ENCODE results near the gene PABPN1L. TPM values are rescaled to one million over a fixed set of nuclear protein-coding genes. Genes with fewer than 3 reads are reported as not detected.

Gene PABPN1L
- total and polyA plus RNA-seq, 10 of the 15 experiments (the other 5 are each of a cell fraction or from before 2014, with no cell fraction given) = not detected

GRCh38 chr16:88863426-88863825, 3.0 kb downstream of the PABPN1L start (continued):
- TF ChIP-seq RELA (IDR thresholded peaks at IDR 0.05; ENCODE audit: borderline replicate concordance, partially characterized antibody) (no peak), GATAD2B (conservative IDR thresholded peaks at IDR 0.05; ENCODE audit: low read depth) (no peak), BHLHE40 (IDR thresholded peaks at IDR 0.05; ENCODE audit: borderline replicate concordance in 1 of 2, low read depth in 2 of 2, low read length in 1 of 2) (no peak), MXI1 (IDR thresholded peaks at IDR 0.05; ENCODE audit: low read depth, low read length) (no peak), ZNF622 (IDR thresholded peaks at IDR 0.05) (no peak), ZNF207 (IDR thresholded peaks at IDR 0.05; ENCODE audit: borderline replicate concordance) (no peak), RAD51 (IDR thresholded peaks at IDR 0.05) (no peak), SPI1 (IDR thresholded peaks at IDR 0.05; ENCODE audit: borderline replicate concordance, insufficient read depth, low read depth, low read length) (no peak)

- POLR2A ChIA-PET = no interaction called here
- DNase-seq (ENCODE audit: low read depth, low spot score) (no peak), ATAC-seq (no peak), FAIRE-seq (no peak)
- in situ Hi-C loops (cut with MboI) = no loop called here
- Histone ChIP-seq H3K36me3 (ENCODE audit: control insufficient read depth in 2 of 2, insufficient read depth in 2 of 2, low read length in 1 of 2) (peaks cover 4 to 5% of the 10 kb centered on the region in 2 experiments; a peak in 3 of 4 replicates), H3K27ac (ENCODE audit: control insufficient read depth, insufficient read depth) (no peak overlapping the region), H3K4me2 (ENCODE audit: control insufficient read depth, insufficient read depth) (no peak overlapping the region), H4K20me1 (ENCODE audit: control insufficient read depth, insufficient read depth) (no peaks in the 10 kb centered on the region), H3K9me3 (replicated peaks; ENCODE audit: control insufficient read depth, insufficient read depth, low read length) (no peaks in the 10 kb centered on the region), H3K4me1 (ENCODE audit: control insufficient read depth, insufficient read depth, low read length) (peaks cover 5% of the 10 kb centered on the region), H2AFZ (ENCODE audit: control insufficient read depth, low read depth, low read length) (no peak overlapping the region), H3K27me3 (replicated peaks in 1 of 2; ENCODE audit: control insufficient read depth in 2 of 2, insufficient read depth in 2 of 2, low read length in 1 of 2) (no peaks in the 10 kb centered on the region), H3K9ac (ENCODE audit: control insufficient read depth, insufficient read depth, low read length) (no peak overlapping the region), H3K79me2 (ENCODE audit: control insufficient read depth, insufficient read depth, low read length) (peaks cover 2% of the 10 kb centered on the region), H3K4me3 (no peak overlapping the region)
- no TSS peak for BruUV-seq (replicated peaks)
- WGBS (ENCODE audit: insufficient coverage, insufficient replicate concordance, low lambda C conversion rate, missing lambda C conversion rate) = 95% methylated on average over 25 of the region's 25 CpGs
- RAD21 ChIA-PET (ENCODE audit: unreplicated experiment) = no interaction called here
- intact Hi-C loops (cut with micrococcal nuclease; ENCODE audit: unreplicated experiment) = no loop called here
- CTCF ChIA-PET = no interaction called here
- SMC1A ChIA-PET (ENCODE audit: uncharacterized antibody, unreplicated experiment) = no interaction called here
- TF ChIP-seq YBX1 (IDR thresholded peaks at IDR 0.05) (no peak), MYB (IDR thresholded peaks at IDR 0.05; ENCODE audit: borderline replicate concordance, low read depth, low read length) (no peak), MYC (IDR thresholded peaks at IDR 0.05; ENCODE audit: insufficient read depth, insufficient read length, insufficient replicate concordance, low read length, severe bottlenecking) (no peak), PAX8 (IDR thresholded peaks at IDR 0.05) (no peak), JUND (IDR thresholded peaks at IDR 0.05; ENCODE audit: low read depth, low read length) (no peak), BMI1 (IDR thresholded peaks at IDR 0.05; ENCODE audit: borderline replicate concordance) (no peak), ZNF274 (IDR thresholded peaks at IDR 0.05; ENCODE audit: insufficient read depth, insufficient read length) (no peak), CREM (IDR thresholded peaks at IDR 0.05; ENCODE audit: low read depth) (no peak)
- TF ChIP-seq, protein P1, sequence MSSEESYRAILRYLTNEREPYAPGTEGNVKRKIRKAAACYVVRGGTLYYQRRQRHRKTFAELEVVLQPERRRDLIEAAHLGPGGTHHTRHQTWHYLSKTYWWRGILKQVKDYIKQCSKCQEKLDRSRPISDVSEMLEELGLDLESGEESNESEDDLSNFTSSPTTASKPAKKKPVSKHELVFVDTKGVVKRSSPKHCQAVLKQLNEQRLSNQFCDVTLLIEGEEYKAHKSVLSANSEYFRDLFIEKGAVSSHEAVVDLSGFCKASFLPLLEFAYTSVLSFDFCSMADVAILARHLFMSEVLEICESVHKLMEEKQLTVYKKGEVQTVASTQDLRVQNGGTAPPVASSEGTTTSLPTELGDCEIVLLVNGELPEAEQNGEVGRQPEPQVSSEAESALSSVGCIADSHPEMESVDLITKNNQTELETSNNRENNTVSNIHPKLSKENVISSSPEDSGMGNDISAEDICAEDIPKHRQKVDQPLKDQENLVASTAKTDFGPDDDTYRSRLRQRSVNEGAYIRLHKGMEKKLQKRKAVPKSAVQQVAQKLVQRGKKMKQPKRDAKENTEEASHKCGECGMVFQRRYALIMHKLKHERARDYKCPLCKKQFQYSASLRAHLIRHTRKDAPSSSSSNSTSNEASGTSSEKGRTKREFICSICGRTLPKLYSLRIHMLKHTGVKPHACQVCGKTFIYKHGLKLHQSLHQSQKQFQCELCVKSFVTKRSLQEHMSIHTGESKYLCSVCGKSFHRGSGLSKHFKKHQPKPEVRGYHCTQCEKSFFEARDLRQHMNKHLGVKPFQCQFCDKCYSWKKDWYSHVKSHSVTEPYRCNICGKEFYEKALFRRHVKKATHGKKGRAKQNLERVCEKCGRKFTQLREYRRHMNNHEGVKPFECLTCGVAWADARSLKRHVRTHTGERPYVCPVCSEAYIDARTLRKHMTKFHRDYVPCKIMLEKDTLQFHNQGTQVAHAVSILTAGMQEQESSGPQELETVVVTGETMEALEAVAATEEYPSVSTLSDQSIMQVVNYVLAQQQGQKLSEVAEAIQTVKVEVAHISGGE (CRISPR knock-in tag; IDR thresholded peaks at IDR 0.05) = no peak
- TF ChIP-seq, protein P2, sequence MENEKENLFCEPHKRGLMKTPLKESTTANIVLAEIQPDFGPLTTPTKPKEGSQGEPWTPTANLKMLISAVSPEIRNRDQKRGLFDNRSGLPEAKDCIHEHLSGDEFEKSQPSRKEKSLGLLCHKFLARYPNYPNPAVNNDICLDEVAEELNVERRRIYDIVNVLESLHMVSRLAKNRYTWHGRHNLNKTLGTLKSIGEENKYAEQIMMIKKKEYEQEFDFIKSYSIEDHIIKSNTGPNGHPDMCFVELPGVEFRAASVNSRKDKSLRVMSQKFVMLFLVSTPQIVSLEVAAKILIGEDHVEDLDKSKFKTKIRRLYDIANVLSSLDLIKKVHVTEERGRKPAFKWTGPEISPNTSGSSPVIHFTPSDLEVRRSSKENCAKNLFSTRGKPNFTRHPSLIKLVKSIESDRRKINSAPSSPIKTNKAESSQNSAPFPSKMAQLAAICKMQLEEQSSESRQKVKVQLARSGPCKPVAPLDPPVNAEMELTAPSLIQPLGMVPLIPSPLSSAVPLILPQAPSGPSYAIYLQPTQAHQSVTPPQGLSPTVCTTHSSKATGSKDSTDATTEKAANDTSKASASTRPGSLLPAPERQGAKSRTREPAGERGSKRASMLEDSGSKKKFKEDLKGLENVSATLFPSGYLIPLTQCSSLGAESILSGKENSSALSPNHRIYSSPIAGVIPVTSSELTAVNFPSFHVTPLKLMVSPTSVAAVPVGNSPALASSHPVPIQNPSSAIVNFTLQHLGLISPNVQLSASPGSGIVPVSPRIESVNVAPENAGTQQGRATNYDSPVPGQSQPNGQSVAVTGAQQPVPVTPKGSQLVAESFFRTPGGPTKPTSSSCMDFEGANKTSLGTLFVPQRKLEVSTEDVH (IDR thresholded peaks at IDR 0.05; ENCODE audit: low read depth, partially characterized antibody) = no peak
Measured at GRCh38 chr16:88862968-88863367, 3.5 kb downstream of the PABPN1L start.
